DMS114 treated with DMSO at 0.1 percent for 48 hours (cell line): ENCODE results near the gene PNRC2.
"Not testable (repeated sequence)": the region's sequence is repeated elsewhere in the genome, so short reads cannot be mapped to it uniquely, and the experiment has no call there.

Experiments used
- DNase-seq: peaks from one replicate; lab custom pipeline; 2025; ENCODE audit not compliant: unreplicated experiment; lab: John Stamatoyannopoulos, UW

The PNRC2 gene

DNA sequence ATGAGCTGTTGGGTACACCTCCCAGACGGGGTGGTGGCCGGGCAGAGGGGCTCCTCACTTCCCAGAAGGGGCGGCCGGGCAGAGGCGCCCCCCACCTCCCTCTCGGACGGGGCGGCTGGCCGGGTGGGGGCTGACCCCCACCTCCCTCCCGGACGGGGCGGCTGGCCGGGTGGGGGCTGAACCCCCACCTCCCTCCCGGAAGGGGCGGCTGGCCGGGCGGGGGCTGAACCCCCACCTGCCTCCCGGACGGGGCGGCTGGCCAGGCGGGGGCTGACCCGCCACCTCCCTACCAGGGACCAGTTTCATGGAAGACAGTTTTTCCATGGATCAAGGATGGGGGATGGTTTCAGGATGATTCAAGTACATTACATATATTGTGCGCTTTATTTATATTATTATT is 27.4 kb downstream of the PNRC2 start:
- not testable (repeated sequence) for DNase-seq

DNA sequence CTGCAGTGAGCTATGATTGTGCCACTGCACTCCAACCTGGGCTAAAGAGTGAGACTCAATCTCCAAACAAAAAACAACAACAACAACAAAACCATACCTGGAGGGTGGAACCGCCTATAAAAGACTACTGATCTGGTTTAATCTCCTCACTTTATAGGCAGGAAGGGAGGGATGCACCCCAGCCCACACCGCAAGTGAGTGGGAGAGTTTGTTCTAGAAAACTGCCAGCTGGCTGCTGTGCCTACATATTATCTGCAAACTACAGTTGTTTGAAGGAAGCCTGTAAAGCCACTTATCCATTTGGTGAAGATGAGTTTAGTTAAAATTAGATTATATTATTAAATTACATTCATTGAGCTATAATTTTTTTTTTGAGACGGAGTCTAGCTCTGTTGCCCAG is 29.6 kb downstream of the PNRC2 start:
- DNase-seq: no peak

DNA sequence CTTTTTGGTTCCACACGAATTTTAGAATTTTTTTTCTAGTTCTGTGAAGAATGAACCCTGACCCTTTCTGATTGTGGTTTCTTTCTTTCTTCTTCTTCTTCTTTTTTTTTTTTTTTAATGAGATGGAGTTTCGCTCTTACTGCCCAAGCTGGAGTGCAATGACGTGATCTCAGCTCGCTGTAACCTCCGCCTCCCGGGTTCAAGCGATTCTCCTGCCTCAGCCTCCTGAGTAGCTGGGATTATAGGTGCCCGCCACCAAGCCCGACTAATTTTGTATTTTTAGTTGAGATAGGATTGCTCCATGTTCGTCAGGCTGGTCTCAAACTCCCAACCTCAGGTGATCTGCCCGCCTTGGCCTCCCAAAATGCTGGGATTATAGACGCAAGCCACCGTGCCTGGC is 32.4 kb downstream of the PNRC2 start:
- DNase-seq: not testable (repeated sequence)

DNA sequence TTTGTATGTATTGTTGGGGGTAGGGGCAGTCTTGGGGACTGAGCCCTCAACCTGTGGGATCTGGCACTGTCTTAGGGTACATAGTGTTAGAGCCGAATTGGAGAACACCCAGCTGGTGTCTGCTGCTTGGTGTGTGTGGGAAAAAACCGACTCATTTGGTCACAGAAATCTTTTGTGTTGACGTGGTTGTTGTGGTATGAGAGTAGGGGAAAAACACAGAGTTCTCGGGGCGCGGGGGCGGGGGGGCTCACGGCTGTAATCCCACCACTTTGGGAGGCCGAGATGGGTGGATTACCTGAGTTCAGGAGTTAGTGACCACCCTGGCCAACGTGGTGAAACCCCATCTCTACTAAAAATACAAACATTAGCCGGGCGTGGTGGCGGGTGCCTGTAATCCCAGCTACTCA is 35.8 kb downstream of the PNRC2 start:
- DNase-seq: no peak

DNA sequence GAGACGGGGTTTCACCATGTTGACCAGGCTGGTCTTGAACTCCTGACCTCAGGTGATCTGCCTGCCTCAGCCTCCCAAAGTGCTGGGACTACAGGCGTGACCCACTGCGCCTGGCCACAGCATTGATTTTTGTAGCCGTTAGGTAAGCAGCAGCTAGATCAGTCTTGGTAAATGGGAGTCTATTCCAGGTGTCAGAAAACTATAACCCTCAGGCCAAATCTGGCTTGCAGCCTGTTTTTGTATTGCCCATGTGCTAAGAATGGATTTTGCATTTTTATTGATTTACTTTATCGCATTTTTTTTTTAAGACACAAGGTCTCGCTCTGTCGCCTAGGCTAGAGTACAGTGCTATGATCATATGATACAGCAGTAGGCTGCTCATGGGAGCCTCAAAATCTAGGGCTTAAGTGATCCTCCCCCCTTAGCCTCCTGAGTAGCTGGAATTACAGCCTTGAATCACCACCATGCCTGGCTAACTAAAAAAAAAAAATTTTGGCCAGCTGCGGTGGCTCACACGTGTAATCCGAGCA is 37.1 kb downstream of the PNRC2 start:
- DNase-seq: no peak

DNA sequence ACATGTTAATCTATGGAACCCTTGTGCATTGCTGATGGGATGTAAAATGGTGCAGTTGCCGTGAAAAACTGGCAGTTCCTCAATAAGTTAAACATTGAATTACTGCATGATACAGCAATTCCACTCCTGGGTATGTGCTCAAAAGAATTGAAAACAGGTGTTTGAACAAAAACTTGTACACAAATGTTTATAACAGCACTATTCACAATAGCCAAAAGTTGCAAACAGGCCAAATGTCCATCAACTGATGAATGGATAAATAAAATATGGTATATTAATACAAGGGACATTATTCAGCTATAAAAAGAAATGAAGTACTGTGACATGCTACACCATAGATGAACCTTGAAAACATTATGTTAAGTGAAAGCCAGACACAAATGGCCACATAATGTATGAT is 38.2 kb downstream of the PNRC2 start:
- no peak for DNase-seq

DNA sequence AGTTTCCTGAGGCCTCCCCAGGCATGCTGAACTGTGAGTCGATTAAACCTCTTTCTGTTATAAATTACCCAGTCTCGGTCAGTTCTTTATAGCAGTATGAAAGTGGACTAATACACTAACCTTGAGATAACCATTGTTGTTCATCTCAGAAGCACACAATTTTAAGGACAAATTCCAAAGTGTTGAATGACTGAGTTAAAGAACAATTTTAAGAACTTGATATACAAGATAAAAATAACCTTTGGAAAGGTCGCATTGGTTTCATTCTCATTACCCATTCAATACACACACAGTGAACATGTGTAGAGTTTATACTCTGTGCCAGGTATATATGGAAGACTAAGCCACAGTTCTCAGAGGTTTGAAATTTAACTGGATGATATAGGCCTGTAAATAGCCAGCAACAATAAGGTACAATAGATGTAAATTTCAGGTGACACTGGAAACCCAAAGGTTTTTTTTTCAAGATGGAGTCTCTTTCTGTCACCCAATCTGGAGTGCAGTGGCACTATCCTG is 39.6 kb downstream of the PNRC2 start:
- DNase-seq: no peak

DNA sequence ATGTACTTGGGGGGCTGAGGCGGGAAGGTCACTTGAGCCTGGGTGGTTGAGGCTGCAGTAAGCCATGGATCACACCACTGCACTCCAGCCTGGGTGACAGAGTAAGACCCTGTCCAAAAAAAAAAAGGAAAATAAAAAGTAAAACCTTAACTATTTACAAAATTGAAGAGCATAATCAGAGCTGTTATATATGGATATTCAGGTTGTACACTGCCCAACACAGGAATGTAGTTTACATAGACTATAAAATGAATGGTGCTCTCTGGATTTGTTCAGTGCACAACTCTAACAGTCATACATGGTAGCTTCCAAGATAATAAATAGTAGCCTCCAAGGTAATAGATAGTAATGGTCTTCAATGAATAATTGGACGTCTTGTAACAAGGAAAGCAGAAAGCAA is 43.1 kb downstream of the PNRC2 start:
- no peak for DNase-seq

DNA sequence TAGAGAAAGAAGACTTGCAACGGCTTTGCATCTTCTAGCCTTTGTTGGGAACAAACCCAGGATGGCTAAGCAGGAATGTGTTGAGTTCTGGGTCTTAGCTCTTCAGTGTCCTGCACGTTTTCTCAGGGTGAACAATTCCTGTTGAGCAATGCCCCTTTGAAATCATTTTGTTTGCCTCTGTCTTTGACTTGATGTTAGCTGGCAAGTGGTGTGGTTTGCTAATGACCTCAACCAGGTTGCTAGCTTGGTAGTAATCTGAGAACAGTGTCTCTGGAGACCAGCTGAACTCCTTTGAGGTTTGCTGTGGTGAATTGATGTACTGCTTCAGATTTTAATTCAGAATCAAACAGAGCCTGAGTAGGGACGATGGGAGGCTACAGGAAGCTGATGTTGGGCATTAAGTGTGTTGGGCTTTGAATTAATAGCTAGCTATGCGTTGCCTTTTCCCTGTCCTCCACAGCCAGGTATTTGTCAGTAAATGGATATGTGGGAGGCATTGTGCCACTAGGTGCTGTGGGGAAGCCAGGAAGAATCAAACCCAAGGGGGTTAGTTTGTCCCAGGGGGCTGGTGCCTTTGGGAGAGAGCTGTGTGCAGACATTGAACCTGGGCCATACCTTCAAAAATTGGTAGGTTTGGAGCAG is 43.8 kb downstream of the PNRC2 start:
- no peak for DNase-seq

DNA sequence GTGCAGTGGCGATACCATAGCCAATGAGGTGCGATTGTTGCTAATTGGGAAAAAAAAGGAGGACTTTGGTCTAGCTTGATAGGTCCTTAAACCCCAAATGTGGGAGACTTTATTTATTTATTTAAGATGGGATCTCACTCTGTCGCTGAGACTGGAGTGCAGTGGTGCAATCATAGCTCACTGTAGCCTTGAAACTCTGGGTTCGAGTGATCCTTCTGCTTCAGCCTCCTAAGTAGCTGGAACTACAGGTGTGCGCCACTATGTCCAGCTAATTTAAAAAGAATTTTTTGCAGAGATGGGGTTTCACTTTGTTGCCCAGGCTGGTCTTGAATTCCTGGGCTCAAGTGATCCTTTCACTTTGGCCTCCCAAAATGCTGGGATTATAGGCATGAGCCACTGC is 44.5 kb downstream of the PNRC2 start:
- no peak for DNase-seq

DNA sequence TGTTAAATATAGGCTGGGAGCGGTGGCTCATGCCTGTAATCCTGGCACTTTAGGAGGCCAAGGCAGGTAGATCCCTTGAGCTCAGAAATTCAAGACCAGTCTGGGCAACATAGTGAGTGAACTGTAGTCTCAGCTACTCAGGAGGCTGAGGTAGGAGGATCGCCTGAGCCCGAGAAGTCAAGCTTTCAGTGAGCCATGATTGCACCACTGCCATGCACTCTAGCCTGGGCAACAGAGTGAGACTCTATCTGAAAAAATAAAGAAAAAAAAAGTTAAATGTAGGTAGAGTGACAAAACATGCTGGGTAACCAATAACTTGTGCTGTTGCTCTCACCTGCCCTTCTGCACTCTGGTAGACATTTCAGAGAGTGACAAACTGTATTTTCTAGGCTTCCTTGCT is 45.5 kb downstream of the PNRC2 start:
- DNase-seq: no peak

DNA sequence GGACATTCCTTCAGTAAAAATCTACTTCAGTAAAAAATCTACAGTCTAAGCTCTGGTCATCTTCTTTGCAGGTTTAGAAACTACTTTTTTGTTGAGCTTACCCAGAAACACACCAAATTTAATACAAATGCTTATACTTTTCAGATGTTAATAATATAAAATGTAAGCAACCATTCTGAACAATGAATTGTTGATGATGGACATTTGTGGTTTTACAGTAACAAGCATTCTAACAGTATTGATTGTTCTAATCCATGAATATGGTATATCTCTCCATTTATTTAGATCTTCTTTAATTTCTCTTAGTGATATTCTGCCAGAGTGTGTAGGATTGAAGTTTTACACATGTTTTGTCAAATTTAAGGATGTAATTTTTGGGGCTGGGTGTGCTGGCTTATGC is 47.5 kb downstream of the PNRC2 start:
- DNase-seq: no peak

DNA sequence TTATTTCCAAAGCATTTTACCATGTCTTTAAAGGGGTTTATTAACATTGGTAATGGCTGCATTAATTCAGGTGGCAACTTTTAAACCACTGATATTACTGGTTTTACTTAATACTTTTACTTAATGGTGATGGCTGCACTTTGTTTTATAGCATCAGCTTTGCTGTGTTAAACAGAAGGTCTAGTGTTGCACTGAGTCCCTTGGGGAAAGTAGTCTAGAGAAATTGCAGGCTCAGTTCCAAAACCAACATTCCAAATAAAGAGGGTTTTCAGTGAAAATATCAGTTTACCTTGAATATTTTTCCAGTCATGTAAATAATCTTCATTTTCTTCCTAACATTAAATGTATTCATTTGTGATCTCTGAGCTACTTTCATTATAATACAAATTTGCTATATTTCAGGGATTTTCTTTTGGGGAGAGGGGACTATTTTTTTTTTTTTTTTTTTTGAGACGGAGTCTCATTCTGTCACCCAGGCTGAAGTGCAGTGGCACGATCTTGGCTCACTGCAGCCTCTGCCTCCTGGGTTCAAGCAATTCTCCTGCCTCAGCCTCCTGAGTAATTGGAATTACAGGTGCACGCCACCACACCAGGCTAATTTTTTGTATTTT is 49.1 kb downstream of the PNRC2 start:
- DNase-seq: not testable (repeated sequence)

DNA sequence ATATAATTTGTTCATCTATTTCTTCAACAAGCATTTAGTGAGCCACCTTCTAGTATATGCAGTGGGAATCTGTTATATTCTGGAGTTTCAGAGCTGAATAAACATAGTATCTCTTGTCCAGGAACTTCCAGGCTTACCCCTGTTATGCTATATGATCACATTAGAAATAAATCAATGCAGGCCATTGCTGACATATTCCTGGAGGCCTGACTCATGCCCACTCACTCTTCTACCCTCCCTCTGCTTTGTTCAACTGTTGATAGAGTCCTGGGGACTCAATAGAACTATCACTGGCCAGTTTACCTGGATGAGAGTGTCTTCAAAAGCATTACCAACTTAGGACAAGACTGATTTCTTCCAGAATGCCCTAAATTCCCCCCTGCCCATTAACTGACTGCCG is 49.8 kb downstream of the PNRC2 start:
- DNase-seq: no peak

DNA sequence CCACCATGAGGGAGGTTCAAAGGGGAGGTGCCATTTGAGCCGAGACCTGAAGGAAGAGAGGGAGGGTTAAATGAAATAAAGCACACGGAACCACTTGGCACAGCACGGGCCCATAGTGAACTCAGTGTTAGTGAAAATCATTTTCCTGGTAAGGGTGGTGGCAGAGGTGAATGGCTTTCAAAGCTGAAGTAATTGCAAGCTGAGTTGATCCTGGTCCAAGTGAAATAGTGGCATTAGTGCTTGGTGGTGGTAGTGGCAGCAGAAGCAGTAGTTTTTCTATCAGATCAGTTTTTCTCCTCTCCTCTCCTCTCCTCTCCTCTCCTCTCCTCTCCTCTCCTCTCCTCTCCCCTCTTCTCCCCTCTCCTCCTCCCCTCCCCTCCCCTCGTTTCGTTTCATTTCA is 51.0 kb downstream of the PNRC2 start:
- no peak for DNase-seq

DNA sequence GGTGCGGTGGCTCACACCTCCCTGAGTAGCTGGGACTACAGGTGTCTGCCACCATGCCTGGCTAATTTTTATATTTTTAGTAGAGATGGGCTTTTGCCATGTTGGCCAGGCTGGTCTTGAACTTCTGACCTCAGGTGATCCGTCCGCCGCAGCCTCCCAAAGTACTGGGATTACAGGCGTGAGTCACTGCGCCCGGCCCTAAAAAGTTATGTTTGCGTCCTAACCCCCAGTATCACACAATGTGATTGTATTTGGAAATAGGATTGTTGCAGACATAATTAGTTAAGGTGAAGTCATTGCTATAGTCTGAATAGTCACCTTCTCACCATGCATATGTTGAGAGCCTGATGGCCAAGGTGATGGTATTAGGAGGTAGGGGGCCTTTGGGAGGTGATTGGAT is 53.2 kb downstream of the PNRC2 start:
- not testable (repeated sequence) for DNase-seq
